ENCODE data around the gene CHRM4.
A peak's percentile ranks its signal among the peaks of the same experiment; 100 is the strongest.

Gene CHRM4

DNA sequence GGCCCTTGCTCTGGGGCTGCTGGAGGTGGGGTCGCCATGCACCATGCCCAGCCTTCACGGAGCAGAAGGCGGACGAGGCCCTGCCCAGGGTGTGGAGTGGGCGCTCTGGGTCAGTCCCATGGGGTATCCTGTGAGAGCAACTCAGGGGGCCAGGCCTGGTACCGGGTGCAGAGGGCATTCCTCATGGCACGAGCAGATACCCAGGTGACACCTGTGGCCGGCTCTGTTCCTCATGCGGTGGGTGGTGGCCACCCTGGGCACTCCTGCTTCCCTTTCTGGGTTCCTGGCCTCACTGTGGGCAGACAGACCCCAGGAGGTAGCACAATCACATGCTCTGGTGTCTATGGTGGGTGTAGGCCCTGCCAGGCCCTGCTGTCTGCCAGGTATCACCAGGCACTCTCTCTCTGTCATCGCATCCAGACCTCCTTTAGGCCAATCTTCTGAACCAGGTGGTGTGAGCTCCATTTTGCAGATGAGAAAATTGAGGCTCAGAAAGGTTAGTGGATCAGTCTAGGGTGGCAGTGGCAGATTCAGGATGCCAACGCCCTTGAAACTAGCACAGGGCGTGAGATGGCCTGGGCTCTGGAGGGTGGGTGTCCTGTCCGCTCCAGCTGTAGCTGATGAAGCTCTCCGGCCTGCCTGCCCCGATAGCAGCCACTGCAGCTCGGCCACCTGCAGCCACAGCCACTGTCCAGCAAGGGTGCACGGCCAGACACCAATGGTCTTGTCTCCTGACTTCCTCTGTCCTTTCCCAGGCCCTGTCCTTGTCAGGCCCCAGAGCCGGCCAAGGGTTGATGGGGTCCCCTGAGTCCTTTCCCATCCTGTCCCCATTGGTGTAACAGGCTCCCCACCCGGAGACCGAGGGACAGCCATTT, 29.2 kb downstream of the CHRM4 start:
- Histone ChIP-seq H3K18ac (ENCODE audit: low read length) (peak overlapping the region; percentile 31), H3K79me1 (ENCODE audit: low read depth, low read length) (peaks cover 20% of the 10 kb centered on the region), H4K8ac (ENCODE audit: low read depth, low read length) (no peak overlapping the region), H2BK120ac (ENCODE audit: low read depth, low read length) (no peak overlapping the region), H3K9ac (ENCODE audit: low read depth, low read length, poor library complexity) (peak overlapping the region; percentile 73), H3K4me3 (ENCODE audit: low read length in 2 of 2) (no peak overlapping the region), H3K23ac (ENCODE audit: low read depth, low read length, poor library complexity) (peak overlapping the region; percentile 60), H3K4me1 (ENCODE audit: control insufficient read depth in 2 of 2, insufficient read depth in 1 of 2, low read depth in 1 of 2, low read length in 2 of 2) (peaks cover 30 to 37% of the 10 kb centered on the region in 2 donors), H3K14ac (ENCODE audit: low read length) (no peak overlapping the region), H4K91ac (ENCODE audit: low read depth, low read length, poor library complexity) (no peak overlapping the region), H2BK12ac (ENCODE audit: low read length) (peak overlapping the region; percentile 89), H3K27me3 (ENCODE audit: control insufficient read depth in 3 of 3, insufficient read depth in 3 of 3, low read depth in 1 of 3, low read length in 3 of 3) (no peaks in the 10 kb centered on the region), H3K4ac (ENCODE audit: low read length) (no peak overlapping the region), H2BK15ac (ENCODE audit: low read length) (peak overlapping the region; percentile 30), H3K36me3 (replicated peaks in 1 of 2; ENCODE audit: control insufficient read depth in 2 of 2, insufficient read depth in 2 of 2, low read length in 2 of 2) (no peaks in the 10 kb centered on the region), H2BK5ac (ENCODE audit: low read length) (peak overlapping the region; percentile 72), H2AK5ac (ENCODE audit: low read depth, low read length) (peak overlapping the region; percentile 79), H3K4me2 (ENCODE audit: insufficient read depth, low read length, poor library complexity, severe bottlenecking) (no peak overlapping the region), H2AFZ (ENCODE audit: low read length) (no peak overlapping the region), H3K9me3 (replicated peaks in 1 of 2; ENCODE audit: control insufficient read depth in 2 of 2, insufficient read depth in 1 of 2, low read depth in 1 of 2, low read length in 2 of 2) (no peaks in the 10 kb centered on the region), H3K27ac (replicated peaks; ENCODE audit: low read length) (peak overlapping the region; percentile 9)
- no CpG with 5 or more reads among the region's 20 CpGs for whole genome bisulfite sequencing, 2 donors (ENCODE audit: extremely low coverage in 2 of 2, insufficient read length in 2 of 2, insufficient replicate concordance in 1 of 2)
- no peak for DNase-seq (ENCODE audit: low spot score)

DNA sequence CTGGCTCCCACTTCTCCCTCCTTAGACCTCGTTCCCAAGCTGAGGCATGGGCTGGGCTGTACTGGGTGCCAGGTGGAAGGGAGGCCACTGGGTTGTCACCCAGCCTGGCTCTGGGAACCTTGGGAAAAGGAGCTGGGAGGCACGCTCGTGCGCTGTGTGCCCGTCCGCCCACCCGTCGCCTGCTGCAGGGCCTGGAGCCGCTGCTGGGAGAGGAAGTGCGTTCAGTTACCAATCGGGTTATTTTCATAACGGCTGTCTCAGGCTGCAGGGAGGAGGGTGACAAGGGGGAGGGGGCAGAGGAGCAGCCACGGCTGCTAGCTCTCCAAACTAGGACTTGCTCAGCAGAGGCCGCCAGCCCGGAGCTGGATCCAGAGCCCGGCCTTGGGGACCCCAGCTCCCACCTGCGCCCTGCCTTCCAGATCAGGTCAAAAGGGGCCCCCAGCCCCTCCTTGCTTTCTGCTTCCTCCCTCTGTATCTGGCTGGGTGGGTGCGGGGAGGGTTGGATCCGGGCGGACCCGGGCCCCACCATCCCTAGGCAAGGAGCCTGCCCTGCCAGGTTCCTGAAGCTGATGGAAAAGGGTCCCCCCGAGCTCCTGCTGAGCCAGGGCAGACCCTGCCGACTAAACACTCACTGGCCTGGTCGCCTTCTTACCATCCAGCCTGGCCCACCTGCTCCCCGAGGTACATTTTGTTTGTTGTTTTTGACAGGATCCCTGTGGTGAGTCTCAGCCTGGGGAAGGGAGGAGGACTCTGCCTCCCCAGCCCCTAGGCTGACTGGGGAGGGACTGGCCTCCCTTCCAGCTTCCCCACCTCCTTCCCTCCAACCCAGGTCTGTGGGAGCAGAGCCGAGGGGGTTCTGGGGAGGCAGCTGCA, 30.1 kb downstream of the CHRM4 start:
- peaks cover 0 to 1% of the 10 kb centered on the region in 2 donors for H3K36me3 ChIP-seq (replicated peaks in 1 of 2; ENCODE audit: control insufficient read depth in 2 of 2, insufficient read depth in 2 of 2, low read length in 2 of 2)
- H3K4ac ChIP-seq (ENCODE audit: low read length) = no peak overlapping the region
- H2BK120ac ChIP-seq (ENCODE audit: low read depth, low read length) = no peak overlapping the region
- peak overlapping the region; percentile 73 for H3K9ac ChIP-seq (ENCODE audit: low read depth, low read length, poor library complexity)
- peak overlapping the region; percentile 89 for H2BK12ac ChIP-seq (ENCODE audit: low read length)
- H4K91ac ChIP-seq (ENCODE audit: low read depth, low read length, poor library complexity) = no peak overlapping the region
- H3K9me3 ChIP-seq (replicated peaks in 1 of 2; ENCODE audit: control insufficient read depth in 2 of 2, insufficient read depth in 1 of 2, low read depth in 1 of 2, low read length in 2 of 2) = no peaks in the 10 kb centered on the region
- H4K8ac ChIP-seq (ENCODE audit: low read depth, low read length) = no peak overlapping the region
- no peak overlapping the region for H3K4me2 ChIP-seq (ENCODE audit: insufficient read depth, low read length, poor library complexity, severe bottlenecking)
- peaks cover 21% of the 10 kb centered on the region for H3K79me1 ChIP-seq (ENCODE audit: low read depth, low read length)
- no peak for DNase-seq (ENCODE audit: low spot score)
- H2AFZ ChIP-seq (ENCODE audit: low read length) = peak overlapping the region; percentile 68
- H3K4me3 ChIP-seq (ENCODE audit: low read length in 2 of 2) = no peak overlapping the region
- peak overlapping the region; percentile 95 for H3K18ac ChIP-seq (ENCODE audit: low read length)
- H3K4me1 ChIP-seq (ENCODE audit: control insufficient read depth in 2 of 2, insufficient read depth in 1 of 2, low read depth in 1 of 2, low read length in 2 of 2) = peaks cover 29 to 32% of the 10 kb centered on the region in 2 donors
- H3K27me3 ChIP-seq (ENCODE audit: control insufficient read depth in 3 of 3, insufficient read depth in 3 of 3, low read depth in 1 of 3, low read length in 3 of 3) = no peaks in the 10 kb centered on the region
- no CpG with 5 or more reads among the region's 26 CpGs for WGBS, 2 donors (ENCODE audit: extremely low coverage in 2 of 2, insufficient read length in 2 of 2, insufficient replicate concordance in 1 of 2)
- H3K14ac ChIP-seq (ENCODE audit: low read length) = peak overlapping the region; percentile 98
- H2BK15ac ChIP-seq (ENCODE audit: low read length) = peak overlapping the region; percentile 30
- peak overlapping the region; percentile 60 for H3K23ac ChIP-seq (ENCODE audit: low read depth, low read length, poor library complexity)
- peak overlapping the region; percentile 72 for H2BK5ac ChIP-seq (ENCODE audit: low read length)
- H3K27ac ChIP-seq (replicated peaks; ENCODE audit: low read length) = no peak overlapping the region
- peak overlapping the region; percentile 79 for H2AK5ac ChIP-seq (ENCODE audit: low read depth, low read length)

DNA sequence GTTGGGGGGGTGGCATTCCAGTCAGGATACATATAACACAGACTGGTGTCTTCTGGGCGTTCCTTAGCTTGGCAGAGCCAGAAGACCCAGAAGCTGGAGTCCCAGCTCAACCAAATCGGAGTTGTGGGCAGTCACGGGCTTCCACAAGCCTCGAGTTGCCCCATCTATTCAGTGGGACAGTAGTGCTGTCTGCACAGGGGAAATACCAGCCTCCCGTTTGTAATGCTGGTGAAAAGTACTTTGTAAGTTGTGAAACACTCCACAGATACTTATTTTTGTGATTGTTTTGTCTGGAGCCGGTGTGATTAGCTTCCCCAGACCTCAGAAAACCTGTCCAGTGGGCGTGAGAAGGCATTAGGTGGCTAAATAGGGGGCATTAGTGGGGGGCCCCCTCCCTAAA, 30.7 kb downstream of the CHRM4 start:
- H2BK5ac ChIP-seq (ENCODE audit: low read length) = no peak overlapping the region
- H3K4me1 ChIP-seq (ENCODE audit: control insufficient read depth in 2 of 2, insufficient read depth in 1 of 2, low read depth in 1 of 2, low read length in 2 of 2) = peaks cover 28 to 35% of the 10 kb centered on the region in 2 donors
- no peak overlapping the region for H3K23ac ChIP-seq (ENCODE audit: low read depth, low read length, poor library complexity)
- H3K36me3 ChIP-seq (replicated peaks in 1 of 2; ENCODE audit: control insufficient read depth in 2 of 2, insufficient read depth in 2 of 2, low read length in 2 of 2) = peaks cover 0 to 5% of the 10 kb centered on the region in 2 donors
- H3K9ac ChIP-seq (ENCODE audit: low read depth, low read length, poor library complexity) = no peak overlapping the region
- no peaks in the 10 kb centered on the region for H3K9me3 ChIP-seq (replicated peaks in 1 of 2; ENCODE audit: control insufficient read depth in 2 of 2, insufficient read depth in 1 of 2, low read depth in 1 of 2, low read length in 2 of 2)
- no peak overlapping the region for H3K14ac ChIP-seq (ENCODE audit: low read length)
- no peaks in the 10 kb centered on the region for H3K27me3 ChIP-seq (ENCODE audit: control insufficient read depth in 3 of 3, insufficient read depth in 3 of 3, low read depth in 1 of 3, low read length in 3 of 3)
- no peak overlapping the region for H2BK12ac ChIP-seq (ENCODE audit: low read length)
- no peak overlapping the region for H3K4me2 ChIP-seq (ENCODE audit: insufficient read depth, low read length, poor library complexity, severe bottlenecking)
- no peak overlapping the region for H2BK120ac ChIP-seq (ENCODE audit: low read depth, low read length)
- no peak overlapping the region for H4K91ac ChIP-seq (ENCODE audit: low read depth, low read length, poor library complexity)
- H2AK5ac ChIP-seq (ENCODE audit: low read depth, low read length) = no peak overlapping the region
- DNase-seq (ENCODE audit: low spot score) = no peak
- no peak overlapping the region for H3K4ac ChIP-seq (ENCODE audit: low read length)
- no peak overlapping the region for H3K27ac ChIP-seq (replicated peaks; ENCODE audit: low read length)
- WGBS, 2 donors (ENCODE audit: extremely low coverage in 2 of 2, insufficient read length in 2 of 2, insufficient replicate concordance in 1 of 2) = no CpG with 5 or more reads among the region's 7 CpGs
- H2BK15ac ChIP-seq (ENCODE audit: low read length) = no peak overlapping the region
- H3K4me3 ChIP-seq (ENCODE audit: low read length in 2 of 2) = no peak overlapping the region
- peaks cover 24% of the 10 kb centered on the region for H3K79me1 ChIP-seq (ENCODE audit: low read depth, low read length)
- H3K18ac ChIP-seq (ENCODE audit: low read length) = no peak overlapping the region
- peak overlapping the region; percentile 68 for H2AFZ ChIP-seq (ENCODE audit: low read length)
- H4K8ac ChIP-seq (ENCODE audit: low read depth, low read length) = no peak overlapping the region

DNA sequence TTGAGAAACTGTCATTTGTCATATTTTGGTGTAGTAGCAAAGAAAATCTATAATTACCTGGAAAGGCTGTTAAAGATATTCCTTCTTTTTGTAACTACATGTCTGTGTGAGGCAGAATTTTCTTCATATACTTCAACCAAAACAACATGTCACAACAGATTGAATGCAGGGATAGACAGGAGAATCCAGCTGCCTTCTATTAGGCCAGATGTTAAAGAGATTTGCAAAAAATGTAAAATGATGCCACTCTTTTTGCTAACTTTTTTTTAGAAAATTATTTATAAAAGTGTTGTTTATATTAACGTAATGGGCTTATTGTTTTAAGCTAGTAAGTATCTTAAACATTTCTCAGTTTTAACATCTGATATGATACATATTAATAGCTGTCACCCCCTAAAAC, 31.6 kb downstream of the CHRM4 start:
- peaks cover 24% of the 10 kb centered on the region for H3K79me1 ChIP-seq (ENCODE audit: low read depth, low read length)
- no peak overlapping the region for H2AK5ac ChIP-seq (ENCODE audit: low read depth, low read length)
- H2BK5ac ChIP-seq (ENCODE audit: low read length) = no peak overlapping the region
- peaks cover 28 to 32% of the 10 kb centered on the region in 2 donors for H3K4me1 ChIP-seq (ENCODE audit: control insufficient read depth in 2 of 2, insufficient read depth in 1 of 2, low read depth in 1 of 2, low read length in 2 of 2)
- no peaks in the 10 kb centered on the region for H3K27me3 ChIP-seq (ENCODE audit: control insufficient read depth in 3 of 3, insufficient read depth in 3 of 3, low read depth in 1 of 3, low read length in 3 of 3)
- H2AFZ ChIP-seq (ENCODE audit: low read length) = no peak overlapping the region
- peaks cover 0 to 5% of the 10 kb centered on the region in 2 donors for H3K36me3 ChIP-seq (replicated peaks in 1 of 2; ENCODE audit: control insufficient read depth in 2 of 2, insufficient read depth in 2 of 2, low read length in 2 of 2)
- no peak for DNase-seq (ENCODE audit: low spot score)
- no peaks in the 10 kb centered on the region for H3K9me3 ChIP-seq (replicated peaks in 1 of 2; ENCODE audit: control insufficient read depth in 2 of 2, insufficient read depth in 1 of 2, low read depth in 1 of 2, low read length in 2 of 2)
- H3K4me3 ChIP-seq (ENCODE audit: low read length in 2 of 2) = no peak overlapping the region
- no peak overlapping the region for H2BK12ac ChIP-seq (ENCODE audit: low read length)
- no CpG with 5 or more reads among the region's 1 CpG for WGBS, 2 donors (ENCODE audit: extremely low coverage in 2 of 2, insufficient read length in 2 of 2, insufficient replicate concordance in 1 of 2)
- no peak overlapping the region for H4K91ac ChIP-seq (ENCODE audit: low read depth, low read length, poor library complexity)
- H3K4me2 ChIP-seq (ENCODE audit: insufficient read depth, low read length, poor library complexity, severe bottlenecking) = no peak overlapping the region
- H3K23ac ChIP-seq (ENCODE audit: low read depth, low read length, poor library complexity) = no peak overlapping the region
- H4K8ac ChIP-seq (ENCODE audit: low read depth, low read length) = no peak overlapping the region
- H2BK120ac ChIP-seq (ENCODE audit: low read depth, low read length) = no peak overlapping the region
- no peak overlapping the region for H2BK15ac ChIP-seq (ENCODE audit: low read length)
- H3K18ac ChIP-seq (ENCODE audit: low read length) = no peak overlapping the region
- H3K14ac ChIP-seq (ENCODE audit: low read length) = no peak overlapping the region
- no peak overlapping the region for H3K9ac ChIP-seq (ENCODE audit: low read depth, low read length, poor library complexity)
- no peak overlapping the region for H3K4ac ChIP-seq (ENCODE audit: low read length)
- H3K27ac ChIP-seq (replicated peaks; ENCODE audit: low read length) = no peak overlapping the region

Measured in neuronal stem cell (in vitro differentiated cells).